Ascending aorta (tissue), 2 donors: Measurements from ENCODE around the gene TACR1. TPM values are rescaled to one million over a fixed set of nuclear protein-coding genes. Genes with fewer than 3 reads are reported as not detected.
"Not testable (repeated sequence)": the region's sequence is repeated elsewhere in the genome, so short reads cannot be mapped to it uniquely, and the experiment has no call there.

Experiments used
- DNase-seq, 2 donors: peaks; one replicate each; pipeline ENCODE4 v3.0.0-alpha.2; 2019; ENCODE audit warnings: low spot score in 2 of 2
- H3K27ac ChIP-seq, 2 donors: fragments of 200-600 bp; sonication (generic); one replicate each; pipeline ENCODE4 v1.5.1; 2016 to 2017; ENCODE audit warnings: mild to moderate bottlenecking in 1 of 2
- H3K27me3 ChIP-seq: fragments of 200-600 bp; sonication (generic); one replicate; pipeline ENCODE4 v1.5.1; 2017
- H3K36me3 ChIP-seq, 2 donors: fragments of 200-600 bp; sonication (generic); one replicate each; pipeline ENCODE4 v1.5.1; 2016
- H3K4me1 ChIP-seq, 2 donors: fragments of 200-600 bp; sonication (generic); one replicate each; pipeline ENCODE4 v1.5.1; 2016 to 2017; ENCODE audit warnings: mild to moderate bottlenecking in 1 of 2
- H3K4me3 ChIP-seq, 2 donors: fragments of 200-600 bp; sonication (generic); one replicate each; pipeline ENCODE4 v1.5.1; 2016 to 2017; ENCODE audit warnings: mild to moderate bottlenecking in 1 of 2
- H3K9me3 ChIP-seq, 2 donors: fragments of 200-600 bp; sonication (generic); one replicate each; pipeline ENCODE4 v1.5.1; 2016
- CTCF ChIP-seq, 3 experiments: fragments of 200-600 bp in 2 of 3; fragments of 450-650 bp in 1 of 3; sonication (generic) in 2 of 3; IDR thresholded peaks; one replicate each; pipeline ENCODE4 v1.5.1; 2016 to 2019; ENCODE audit warnings: antibody characterized with exemption in 3 of 3, mild to moderate bottlenecking in 1 of 3, moderate library complexity in 1 of 3
- intact Hi-C: fragments of 100-400 bp; cut with DNase I; formaldehyde crosslinking; loops from one replicate; pipeline ENCODE4 v1.15.1; 2023
- total RNA-seq: library from RNA; depleted of rRNA; stranded (reverse); fragments of >200 nt; gene quantifications from one replicate; pipeline ENCODE4 v1.1.0, GENCODE V29; 2016

The TACR1 gene
- total RNA-seq, 1 donor from 2014 or later: 27.5 TPM

GRCh38 chr2:75175456-75175855 is 23.9 kb downstream of the TACR1 start:
- Histone ChIP-seq H3K9me3 (no peaks in the 10 kb centered on the region), H3K4me3 (no peak overlapping the region), H3K4me1 (no peaks in the 10 kb centered on the region), H3K27me3 (no peaks in the 10 kb centered on the region), H3K27ac (no peak overlapping the region), H3K36me3 (no peaks in the 10 kb centered on the region)
- intact Hi-C loops: no loop called here
- DNase-seq: no peak
- TF ChIP-seq CTCF (IDR thresholded peaks at IDR 0.05): no peak

- Histone ChIP-seq H3K4me1 (no peaks in the 10 kb centered on the region), H3K4me3 (no peak overlapping the region), H3K36me3 (no peaks in the 10 kb centered on the region), H3K27ac (no peak overlapping the region), H3K9me3 (no peaks in the 10 kb centered on the region), H3K27me3 (no peaks in the 10 kb centered on the region)
- no peak for TF ChIP-seq CTCF (IDR thresholded peaks at IDR 0.05)
- DNase-seq: no peak
- intact Hi-C loops: no loop called here
These were observed 24.3 kb downstream of the TACR1 start for GRCh38 chr2:75174981-75175380.

DNA sequence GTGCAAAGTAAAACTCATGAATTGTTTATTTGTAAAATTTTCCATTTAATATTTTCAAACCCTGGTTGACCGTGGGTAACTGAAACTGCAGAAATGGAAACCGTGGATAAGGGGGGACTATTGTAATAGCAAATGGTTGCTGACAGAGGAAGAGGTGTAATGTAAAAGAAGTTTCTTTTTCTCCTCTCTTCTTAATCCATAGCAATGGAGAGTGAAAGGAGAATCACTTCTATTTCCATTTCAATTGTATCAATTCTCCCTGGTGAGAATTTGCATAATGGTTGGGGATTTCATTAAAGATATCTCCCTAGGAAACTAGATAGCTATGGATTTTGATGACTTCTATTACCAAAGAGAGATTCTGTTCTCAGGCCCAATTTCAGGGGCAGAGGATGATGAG is 24.8 kb downstream of the TACR1 start:
- intact Hi-C loops: no loop called here
- H3K9me3 ChIP-seq: no peaks in the 10 kb centered on the region
- no peak for DNase-seq
- TF ChIP-seq CTCF (IDR thresholded peaks at IDR 0.05): no peak
- no peak overlapping the region for H3K27ac ChIP-seq
- H3K4me1 ChIP-seq: no peaks in the 10 kb centered on the region
- H3K4me3 ChIP-seq: no peak overlapping the region
- no peaks in the 10 kb centered on the region for H3K36me3 ChIP-seq
- no peaks in the 10 kb centered on the region for H3K27me3 ChIP-seq

DNA sequence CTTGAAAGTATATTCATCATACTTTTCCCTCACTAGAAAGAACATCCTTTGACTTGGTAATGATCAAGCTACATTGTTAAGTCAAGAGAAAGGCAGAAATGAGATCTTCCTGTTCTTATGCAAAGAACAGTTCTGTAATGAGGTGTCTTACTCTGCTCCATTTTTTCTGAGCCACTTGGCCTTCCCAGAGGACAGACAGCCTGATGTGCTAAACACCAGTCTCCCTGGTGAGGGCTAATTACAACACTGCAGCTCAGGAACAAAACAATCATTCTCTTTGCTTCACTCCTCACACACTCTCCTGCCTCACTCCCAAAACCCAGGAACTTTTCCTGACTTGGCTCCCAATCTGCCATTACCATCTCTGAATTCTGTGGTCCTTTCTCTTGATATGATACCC is 25.6 kb downstream of the TACR1 start:
- intact Hi-C loops: no loop called here
- H3K9me3 ChIP-seq: no peaks in the 10 kb centered on the region
- no peak overlapping the region for H3K4me3 ChIP-seq
- no peak for DNase-seq
- no peaks in the 10 kb centered on the region for H3K27me3 ChIP-seq
- H3K4me1 ChIP-seq: no peaks in the 10 kb centered on the region
- H3K27ac ChIP-seq: no peak overlapping the region
- no peak for TF ChIP-seq CTCF (IDR thresholded peaks at IDR 0.05)
- no peaks in the 10 kb centered on the region for H3K36me3 ChIP-seq

- intact Hi-C loops, H3K27me3 ChIP-seq, H3K9me3 ChIP-seq, H3K36me3 ChIP-seq, H3K27ac ChIP-seq, DNase-seq, H3K4me1 ChIP-seq, H3K4me3 ChIP-seq: not testable (repeated sequence)
These were observed 27.9 kb downstream of the TACR1 start for GRCh38 chr2:75171423-75171822.

DNA sequence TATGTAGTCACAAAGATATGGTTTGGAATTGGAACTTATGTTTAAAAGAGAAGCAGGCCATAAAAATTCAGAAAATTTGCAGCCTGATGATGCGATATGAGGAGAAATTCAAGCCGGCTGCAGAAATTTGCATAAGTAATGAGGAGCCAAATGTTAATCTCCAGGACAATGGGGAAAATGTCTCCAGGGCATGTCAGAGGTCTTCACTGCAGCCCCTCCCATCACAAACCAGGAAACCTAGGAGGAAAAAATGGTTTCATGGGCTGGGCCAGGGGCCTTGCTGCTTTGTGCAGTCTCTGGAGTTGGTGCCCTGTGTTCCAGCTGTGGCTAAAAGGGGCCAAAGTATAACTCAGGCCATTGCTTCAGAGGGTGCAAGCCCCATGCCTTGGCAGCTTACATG is 28.4 kb downstream of the TACR1 start:
- intact Hi-C loops: no loop called here
- H3K27ac ChIP-seq: no peak overlapping the region
- no peak overlapping the region for H3K4me3 ChIP-seq
- DNase-seq: no peak
- no peaks in the 10 kb centered on the region for H3K27me3 ChIP-seq
- no peaks in the 10 kb centered on the region for H3K36me3 ChIP-seq
- H3K9me3 ChIP-seq: no peaks in the 10 kb centered on the region
- no peak for TF ChIP-seq CTCF (IDR thresholded peaks at IDR 0.05)
- H3K4me1 ChIP-seq: no peaks in the 10 kb centered on the region
